Glomerular visceral epithelial cell (primary cell): ENCODE data around the gene IQGAP2.

ENCODE experiments used
- DNase-seq: peaks from one replicate; pipeline ENCODE4 v3.0.0-alpha.2; 2016; ENCODE audit errors: extremely low spot score

IQGAP2 gene

GRCh38 chr5:76446776-76447175 lies 43.7 kb downstream of the IQGAP2 start:
- no peak for DNase-seq

GRCh38 chr5:76449606-76450005 lies 46.5 kb downstream of the IQGAP2 start:
- no peak for DNase-seq

GRCh38 chr5:76450054-76450453 lies 47.0 kb downstream of the IQGAP2 start:
- DNase-seq = no peak

GRCh38 chr5:76451031-76451701 lies 48.1 kb downstream of the IQGAP2 start:
- DNase-seq = no peak

GRCh38 chr5:76455531-76456133 lies 52.5 kb downstream of the IQGAP2 start:
- no peak for DNase-seq

- no peak for DNase-seq
Measured at GRCh38 chr5:76456258-76456657, 53.2 kb downstream of the IQGAP2 start.

GRCh38 chr5:76457674-76458485 lies 54.8 kb downstream of the IQGAP2 start:
- no peak for DNase-seq

- no peak for DNase-seq
Measured at GRCh38 chr5:76458486-76458830, 55.4 kb downstream of the IQGAP2 start.

GRCh38 chr5:76460104-76460503 lies 57.0 kb downstream of the IQGAP2 start:
- no peak for DNase-seq

GRCh38 chr5:76462097-76462667 lies 59.1 kb downstream of the IQGAP2 start:
- DNase-seq = no peak

GRCh38 chr5:76467216-76467615 lies 64.1 kb downstream of the IQGAP2 start:
- DNase-seq = no peak

- no peak for DNase-seq
Measured at GRCh38 chr5:76468635-76469425, 65.7 kb downstream of the IQGAP2 start.

GRCh38 chr5:76469656-76470290 lies 66.7 kb downstream of the IQGAP2 start:
- DNase-seq = no peak

GRCh38 chr5:76470976-76471375 lies 67.9 kb downstream of the IQGAP2 start:
- DNase-seq = no peak

GRCh38 chr5:76471406-76471805 lies 68.3 kb downstream of the IQGAP2 start:
- DNase-seq = no peak

GRCh38 chr5:76471987-76472334 lies 68.9 kb downstream of the IQGAP2 start:
- DNase-seq = no peak

GRCh38 chr5:76472335-76473008 lies 69.4 kb downstream of the IQGAP2 start:
- DNase-seq = no peak

- no peak for DNase-seq
Measured at GRCh38 chr5:76473009-76473336, 69.9 kb downstream of the IQGAP2 start.

GRCh38 chr5:76473661-76474060 lies 70.6 kb downstream of the IQGAP2 start:
- no peak for DNase-seq

- DNase-seq = no peak
Measured at GRCh38 chr5:76474377-76474776, 71.3 kb downstream of the IQGAP2 start.

GRCh38 chr5:76475385-76475784 lies 72.3 kb downstream of the IQGAP2 start:
- no peak for DNase-seq
